Neutrophil (primary cell): ENCODE measurements around the gene CHST2.

Experiments
- H3K27ac ChIP-seq: fragments of 200-600 bp; sonication (generic); 2 replicates; pipeline ENCODE4 v1.5.1; 2016; ENCODE audit warnings: mild to moderate bottlenecking, moderate library complexity
- H3K27me3 ChIP-seq: fragments of 200-600 bp; sonication (generic); 2 replicates; pipeline ENCODE4 v1.6.0; 2016; ENCODE audit warnings: mild to moderate bottlenecking
- H3K36me3 ChIP-seq: fragments of 200-600 bp; sonication (generic); 2 replicates; pipeline ENCODE4 v1.5.1; 2017
- H3K4me1 ChIP-seq, 2 experiments: fragments of 200-600 bp in 1 of 2; sonication (generic) in 1 of 2; 1 replicate in 1 of 2; 2 replicates in 1 of 2; pipeline versions ENCODE4 v1.5.1 to v1.6.1; 2013 to 2016; ENCODE audit warnings: low read depth in 1 of 2, low read length in 1 of 2, mild to moderate bottlenecking in 1 of 2, moderate library complexity in 1 of 2; ENCODE audit not compliant: control insufficient read depth in 1 of 2, insufficient read depth in 1 of 2
- H3K4me3 ChIP-seq, 2 experiments: fragments of 200-600 bp in 1 of 2; sonication (generic) in 1 of 2; 1 replicate in 1 of 2; 2 replicates in 1 of 2; pipeline ENCODE4 v1.5.1; 2013 to 2016; ENCODE audit warnings: low read depth in 1 of 2, low read length in 1 of 2, mild to moderate bottlenecking in 1 of 2, moderate library complexity in 1 of 2
- H3K9me3 ChIP-seq: fragments of 200-600 bp; sonication (generic); 2 replicates; pipeline ENCODE4 v1.5.1; 2016
- CTCF ChIP-seq: fragments of 200-600 bp; sonication (generic); IDR thresholded peaks from 2 replicates; pipeline ENCODE4 v1.5.1; 2016; ENCODE audit warnings: antibody characterized with exemption

Gene CHST2

DNA sequence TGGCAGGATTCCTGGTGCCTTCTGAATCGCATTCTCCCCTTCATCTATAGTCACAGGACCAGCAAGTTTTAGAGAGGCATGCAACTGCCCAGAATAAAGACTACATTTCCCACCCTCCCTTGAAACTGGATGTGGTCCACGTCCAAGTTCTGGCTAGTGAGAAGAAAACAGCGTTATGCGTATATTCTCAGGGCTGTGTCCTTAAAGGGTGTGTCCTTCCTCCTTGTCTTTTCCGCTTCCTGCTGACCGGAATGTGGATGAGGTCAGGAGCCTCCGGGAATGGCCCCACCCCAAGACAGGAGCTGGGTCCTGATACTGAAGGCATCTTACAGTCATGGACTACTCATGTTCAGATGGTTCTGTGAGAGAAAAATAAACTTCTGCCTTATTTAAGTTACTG, 20.2 kb downstream of the CHST2 start:
- TF ChIP-seq CTCF = no peak
- no peaks in the 10 kb centered on the region for H3K9me3 ChIP-seq
- H3K4me3 ChIP-seq = no peak overlapping the region
- no peaks in the 10 kb centered on the region for H3K27me3 ChIP-seq
- no peaks in the 10 kb centered on the region for H3K4me1 ChIP-seq
- H3K36me3 ChIP-seq = no peaks in the 10 kb centered on the region
- no peak overlapping the region for H3K27ac ChIP-seq

GRCh38 chr3:143140550-143140949, 21.0 kb downstream of the CHST2 start:
- TF ChIP-seq CTCF = no peak
- Histone ChIP-seq H3K27ac (no peak overlapping the region), H3K9me3 (no peaks in the 10 kb centered on the region)

GRCh38 chr3:143142354-143142753, 22.8 kb downstream of the CHST2 start:
- Histone ChIP-seq H3K27ac (no peak overlapping the region), H3K36me3 (no peaks in the 10 kb centered on the region), H3K4me1 (no peaks in the 10 kb centered on the region), H3K9me3 (no peaks in the 10 kb centered on the region), H3K4me3 (no peak overlapping the region), H3K27me3 (no peaks in the 10 kb centered on the region)
- TF ChIP-seq CTCF = no peak

More at GRCh38 chr3:143140550-143140949, 21.0 kb downstream of the CHST2 start:
- Histone ChIP-seq H3K36me3 (no peaks in the 10 kb centered on the region), H3K4me3 (no peak overlapping the region), H3K4me1 (no peaks in the 10 kb centered on the region), H3K27me3 (no peaks in the 10 kb centered on the region)

GRCh38 chr3:143145906-143146305, 26.3 kb downstream of the CHST2 start:
- no peak overlapping the region for H3K4me3 ChIP-seq

GRCh38 chr3:143146486-143147274, 27.1 kb downstream of the CHST2 start:
- H3K4me3 ChIP-seq = no peak overlapping the region
- no peak for TF ChIP-seq CTCF
- H3K4me1 ChIP-seq = peaks cover 0 to 5% of the 10 kb centered on the region in 2 experiments
- H3K36me3 ChIP-seq = no peaks in the 10 kb centered on the region
- H3K27me3 ChIP-seq = no peaks in the 10 kb centered on the region
- no peaks in the 10 kb centered on the region for H3K9me3 ChIP-seq
- H3K27ac ChIP-seq = no peak overlapping the region

More at GRCh38 chr3:143145906-143146305, 26.3 kb downstream of the CHST2 start:
- no peak for TF ChIP-seq CTCF
- Histone ChIP-seq H3K36me3 (no peaks in the 10 kb centered on the region), H3K27me3 (no peaks in the 10 kb centered on the region), H3K4me1 (no peaks in the 10 kb centered on the region), H3K27ac (no peak overlapping the region), H3K9me3 (no peaks in the 10 kb centered on the region)
